NT2/D1 (cell line): Measurements from ENCODE around the gene LNP1.

ENCODE experiments used
- YY1 ChIP-seq: IDR thresholded peaks from 2 replicates; pipeline ENCODE4 v1.6.1; 2011; ENCODE audit not compliant: insufficient read length, insufficient read depth
- ZNF274 ChIP-seq: IDR thresholded peaks from 2 replicates; pipeline ENCODE4 v1.6.1; 2011; ENCODE audit warnings: mild to moderate bottlenecking, low read depth, low read length

DNA sequence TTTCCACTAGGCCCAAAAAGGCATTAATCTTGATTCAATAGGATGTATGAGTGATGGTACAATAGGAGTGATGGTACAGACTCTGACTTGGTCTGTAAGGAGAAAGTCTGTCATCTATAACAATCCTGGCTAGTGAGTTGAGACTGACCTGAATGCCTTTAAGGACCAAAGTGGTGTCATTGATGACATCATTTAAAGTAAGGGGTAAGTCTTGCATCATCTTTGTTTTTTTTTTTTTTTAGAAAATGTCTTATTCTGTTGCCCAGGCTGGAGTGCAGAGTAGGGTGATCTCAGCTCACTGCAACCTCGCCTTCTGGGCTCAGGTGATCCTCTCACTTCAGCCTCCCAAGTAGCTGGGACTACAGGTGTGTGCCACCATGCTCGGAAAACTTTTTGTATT is 85.5 kb downstream of the LNP1 start:
- no peak for TF ChIP-seq ZNF274
- no peak for TF ChIP-seq YY1
